IPS DF 4.7 (cell line): ENCODE results near the gene UGT1A10.
"Not testable (repeated sequence)": the region's sequence is repeated elsewhere in the genome, so short reads cannot be mapped to it uniquely, and the experiment has no call there.

Experiments
- DNase-seq: peaks from one replicate; pipeline ENCODE4 v3.0.0-alpha.2; 2013; ENCODE audit warnings: low spot score; ENCODE audit errors: extremely low read depth

The UGT1A10 gene

DNA sequence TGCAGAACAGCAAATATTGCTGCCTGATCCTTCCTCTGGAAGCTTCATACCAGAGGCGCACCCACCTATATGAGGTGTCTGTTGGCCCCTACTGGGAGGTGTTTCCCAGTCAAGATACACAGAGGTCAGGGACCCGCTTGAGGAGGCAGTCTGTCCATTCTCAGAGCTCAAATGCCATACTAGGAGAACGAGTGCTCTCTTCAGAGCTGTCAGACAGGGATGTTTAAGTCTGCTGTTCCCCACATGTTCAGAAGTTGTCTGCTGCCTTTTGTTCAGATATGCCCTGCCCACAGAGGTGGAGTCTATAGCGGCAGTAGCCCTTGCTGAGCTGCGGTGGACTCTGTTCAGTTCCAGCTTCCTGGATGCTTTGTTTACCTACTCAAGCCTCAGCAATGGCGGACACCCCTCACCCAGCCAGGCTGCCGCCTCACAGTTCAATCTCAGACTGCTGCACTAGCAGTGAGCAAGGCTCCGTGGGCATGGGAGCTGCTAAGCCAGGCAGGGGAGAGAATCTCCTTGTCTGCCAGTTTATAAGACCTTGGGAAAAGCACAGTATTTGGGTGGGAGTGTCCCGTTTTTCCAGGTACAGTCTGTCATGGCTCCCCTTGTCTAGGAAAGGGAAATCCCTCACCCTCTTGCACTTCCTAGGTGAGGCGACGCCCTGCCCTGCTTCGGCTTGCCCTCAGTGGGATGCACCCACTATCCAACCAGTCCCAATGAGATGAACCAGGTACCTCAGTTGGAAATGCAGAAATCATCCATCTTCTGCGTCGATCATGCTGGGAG, 100.8 kb downstream of the UGT1A10 start:
- not testable (repeated sequence) for DNase-seq

DNA sequence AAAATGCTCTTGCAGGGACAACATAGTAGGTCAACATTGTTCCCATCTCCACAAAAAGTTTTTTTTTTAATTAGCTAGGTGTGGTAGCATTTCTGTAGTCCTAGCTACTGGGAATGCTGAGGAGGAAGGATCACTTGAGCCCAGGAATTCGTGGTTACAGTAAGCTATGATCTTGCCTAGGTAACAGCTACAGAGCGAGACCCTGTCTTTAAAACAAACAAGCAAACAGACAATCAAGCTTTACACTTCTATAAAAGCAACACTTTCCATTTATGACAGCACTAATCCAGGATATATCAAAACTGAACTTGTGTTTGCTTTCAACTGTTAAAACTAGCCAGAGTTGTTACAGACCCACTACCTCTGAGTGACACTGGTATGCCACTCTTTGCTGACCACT, 104.6 kb downstream of the UGT1A10 start:
- no peak for DNase-seq

DNA sequence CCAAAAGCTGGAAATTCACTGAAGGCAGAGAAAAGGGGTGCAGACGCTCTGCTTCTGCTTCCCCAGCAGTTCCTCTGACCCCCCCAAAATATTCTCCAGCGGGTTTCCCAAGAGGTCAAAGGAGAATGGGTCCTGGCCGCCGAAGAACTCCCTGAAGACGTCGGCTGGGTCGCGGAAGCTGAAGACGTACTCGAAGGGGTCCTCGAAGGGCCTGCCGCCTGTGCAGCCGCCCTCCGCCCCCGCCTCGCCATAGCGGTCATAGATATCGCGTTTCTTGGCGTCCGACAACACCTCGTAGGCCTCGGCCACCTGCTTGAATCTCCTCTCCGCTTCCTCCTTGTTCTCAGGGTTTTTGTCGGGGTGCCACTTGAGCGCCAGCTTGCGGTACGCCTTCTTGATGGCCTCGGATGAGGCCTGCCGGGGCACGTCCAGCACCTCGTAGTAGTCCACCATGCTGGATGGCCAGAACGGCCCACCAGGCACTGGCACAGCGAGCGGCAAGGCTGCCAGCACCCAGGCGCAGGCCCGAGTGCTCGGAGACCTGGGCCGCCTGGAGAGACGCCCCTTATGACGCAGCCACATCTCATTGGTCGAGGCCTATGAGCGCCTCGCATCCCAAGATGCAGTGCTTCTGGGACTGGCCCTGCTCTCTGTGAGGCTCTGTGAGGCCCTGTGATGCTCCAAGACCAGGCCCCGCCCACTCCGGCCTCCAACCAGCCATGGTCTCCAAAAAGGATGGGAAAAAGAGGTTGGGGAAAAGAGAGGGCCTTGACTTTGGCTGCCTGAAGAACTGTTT, 107.4 kb downstream of the UGT1A10 start:
- DNase-seq: no peak

DNA sequence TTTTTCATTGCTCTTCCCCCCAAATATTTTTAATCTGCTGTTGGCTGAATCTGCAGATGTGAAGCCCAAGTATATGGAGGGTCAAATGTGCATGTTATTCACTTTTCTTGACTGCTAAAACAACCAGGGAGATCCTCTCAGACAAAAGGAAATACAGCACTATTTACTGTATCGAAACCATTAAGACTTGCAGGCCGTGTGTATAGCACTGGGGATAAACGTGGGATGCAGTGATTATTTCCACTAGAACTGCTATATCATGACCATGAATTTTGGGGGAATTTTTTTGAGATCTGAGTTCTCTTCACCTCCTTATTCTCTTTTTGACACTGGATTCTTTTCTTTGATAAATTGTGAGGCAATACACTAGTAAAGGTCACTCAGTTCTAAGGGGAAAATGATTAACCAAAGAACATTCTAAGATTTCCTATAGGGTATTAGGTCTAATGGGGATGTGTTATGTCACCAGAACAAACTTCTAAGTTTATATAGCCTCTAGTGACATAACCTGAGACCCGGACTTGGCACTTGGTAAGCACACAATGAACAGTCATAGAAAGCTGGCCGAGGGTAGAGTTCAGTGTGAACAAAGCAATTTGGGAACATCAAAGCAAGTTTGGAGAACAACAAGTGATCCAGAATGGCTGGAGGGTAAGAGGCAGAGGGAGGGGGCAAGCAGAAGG, 109.0 kb downstream of the UGT1A10 start:
- no peak for DNase-seq

DNA sequence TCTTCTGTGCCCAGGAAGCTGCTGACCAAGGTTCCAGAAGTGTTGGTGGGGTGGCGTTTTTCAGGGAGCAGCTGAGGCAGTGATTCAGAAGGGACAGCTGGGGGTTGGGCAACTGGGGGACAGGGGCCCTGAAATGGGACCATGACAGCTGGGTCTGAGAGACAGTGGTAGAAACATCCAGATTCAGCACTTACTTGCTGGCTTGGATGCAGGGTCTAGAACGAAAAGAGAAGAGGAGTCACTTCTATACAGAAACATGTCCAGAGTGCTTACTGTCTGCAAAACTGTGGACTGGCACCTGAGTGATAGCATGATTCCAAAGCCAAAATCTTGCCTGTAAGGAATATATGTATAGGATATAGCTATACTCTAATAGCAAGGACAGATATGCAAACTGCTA, 109.6 kb downstream of the UGT1A10 start:
- not testable (repeated sequence) for DNase-seq

DNA sequence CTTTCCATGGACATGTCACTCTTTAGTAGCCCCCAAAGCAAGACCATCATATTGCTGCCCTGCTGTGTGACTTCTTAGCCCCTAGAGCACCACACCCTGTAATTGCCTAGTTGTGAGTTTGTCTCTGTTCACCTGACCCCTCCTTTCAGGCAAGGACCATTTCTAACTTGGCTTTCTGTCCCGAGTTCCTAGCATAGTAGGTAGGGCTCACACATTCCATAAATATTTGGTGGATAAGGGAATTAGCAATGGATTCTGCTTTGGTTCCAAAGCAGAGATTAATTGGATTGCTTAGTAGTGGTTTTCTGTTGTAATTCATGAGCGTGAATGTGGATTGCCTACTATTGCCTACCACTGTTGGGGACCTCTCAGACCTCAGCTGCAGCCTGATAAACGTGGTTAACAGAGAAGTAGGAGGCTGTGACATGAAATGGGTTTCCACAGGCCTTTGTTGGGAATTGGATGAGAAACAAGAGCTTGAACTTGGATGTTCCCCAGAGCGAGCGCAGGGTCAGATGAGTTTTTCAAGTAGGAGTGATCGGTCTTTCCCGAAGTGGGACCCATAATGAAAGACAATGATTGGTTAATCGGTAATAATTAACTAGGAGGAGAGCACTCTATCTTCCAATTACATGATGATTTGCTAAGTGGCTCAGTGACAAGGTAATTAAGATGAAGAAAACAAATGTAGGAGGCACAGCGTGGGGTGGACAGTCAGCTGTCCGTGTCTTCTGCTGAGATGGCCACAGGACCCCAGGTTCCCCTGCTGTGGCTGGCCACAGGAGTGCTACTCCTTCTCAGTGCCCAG, 110.4 kb downstream of the UGT1A10 start:
- DNase-seq: no peak

DNA sequence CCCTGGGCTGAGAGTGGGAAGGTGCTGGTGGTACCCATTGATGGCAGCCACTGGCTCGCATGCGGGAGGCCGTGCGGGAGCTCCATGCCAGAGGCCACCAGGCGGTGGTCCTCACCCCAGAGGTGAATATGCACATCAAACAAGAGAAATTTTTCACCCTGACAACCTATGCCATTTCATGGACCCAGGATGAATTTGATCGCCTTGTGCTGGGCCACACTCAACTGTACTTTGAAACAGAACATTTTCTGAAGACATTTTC, 111.0 kb downstream of the UGT1A10 start:
- no peak for DNase-seq

DNA sequence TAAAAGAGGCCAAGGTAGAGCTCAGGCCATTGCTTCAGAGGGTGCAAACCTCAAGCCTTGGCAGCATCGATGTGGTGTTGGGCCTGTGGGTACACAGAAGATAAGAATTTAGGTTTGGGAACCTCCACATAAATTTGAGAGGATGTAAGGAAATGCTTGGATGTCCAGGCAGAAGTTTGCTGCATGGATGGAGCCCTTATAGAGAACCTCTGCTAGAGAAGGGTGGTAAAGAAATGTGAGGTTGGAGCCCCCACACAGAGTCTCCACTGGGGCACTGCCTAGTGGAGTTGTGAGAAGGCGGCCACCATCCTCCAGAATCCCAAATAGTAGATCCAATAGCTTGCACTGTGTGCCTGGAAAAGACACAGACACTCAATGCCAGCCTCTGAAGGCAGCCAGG, 114.4 kb downstream of the UGT1A10 start:
- not testable (repeated sequence) for DNase-seq

DNA sequence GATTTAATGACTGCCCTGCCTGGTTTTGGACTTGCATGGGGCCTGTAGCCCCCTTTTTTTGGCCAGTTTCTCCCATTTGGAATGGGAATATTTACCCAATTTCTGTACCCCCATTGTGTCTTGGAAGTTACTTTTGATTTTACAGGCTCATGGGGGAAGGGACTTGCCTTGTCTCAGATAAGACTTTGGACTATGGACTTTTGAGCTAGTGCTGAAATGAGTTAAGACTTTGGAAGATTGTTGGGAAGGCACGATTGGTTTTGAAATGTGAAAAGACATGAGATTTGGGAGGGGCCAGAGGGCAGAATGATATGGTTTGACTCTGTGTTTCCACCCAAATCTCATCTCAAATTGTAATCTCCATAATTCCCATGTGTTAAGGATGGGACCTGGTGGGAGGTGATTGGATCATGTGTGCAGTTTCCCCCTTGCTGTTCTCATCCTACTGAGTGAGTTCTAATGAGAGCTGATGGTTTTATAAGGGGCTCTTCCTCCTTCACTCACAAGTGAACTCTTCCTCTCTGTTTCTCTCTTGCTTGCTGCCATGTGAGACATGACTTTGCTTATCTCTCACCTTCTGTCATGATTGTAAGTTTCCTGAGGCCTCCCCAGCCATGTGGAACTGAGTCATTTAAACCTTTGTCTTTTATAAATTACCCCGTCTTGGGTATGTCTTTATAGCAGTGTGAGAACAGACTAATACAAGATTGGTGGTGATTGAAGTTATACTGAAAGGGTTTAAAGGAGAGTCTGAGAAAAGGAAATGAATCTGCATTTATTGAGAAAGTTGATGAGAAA, 115.2 kb downstream of the UGT1A10 start:
- DNase-seq: not testable (repeated sequence)

DNA sequence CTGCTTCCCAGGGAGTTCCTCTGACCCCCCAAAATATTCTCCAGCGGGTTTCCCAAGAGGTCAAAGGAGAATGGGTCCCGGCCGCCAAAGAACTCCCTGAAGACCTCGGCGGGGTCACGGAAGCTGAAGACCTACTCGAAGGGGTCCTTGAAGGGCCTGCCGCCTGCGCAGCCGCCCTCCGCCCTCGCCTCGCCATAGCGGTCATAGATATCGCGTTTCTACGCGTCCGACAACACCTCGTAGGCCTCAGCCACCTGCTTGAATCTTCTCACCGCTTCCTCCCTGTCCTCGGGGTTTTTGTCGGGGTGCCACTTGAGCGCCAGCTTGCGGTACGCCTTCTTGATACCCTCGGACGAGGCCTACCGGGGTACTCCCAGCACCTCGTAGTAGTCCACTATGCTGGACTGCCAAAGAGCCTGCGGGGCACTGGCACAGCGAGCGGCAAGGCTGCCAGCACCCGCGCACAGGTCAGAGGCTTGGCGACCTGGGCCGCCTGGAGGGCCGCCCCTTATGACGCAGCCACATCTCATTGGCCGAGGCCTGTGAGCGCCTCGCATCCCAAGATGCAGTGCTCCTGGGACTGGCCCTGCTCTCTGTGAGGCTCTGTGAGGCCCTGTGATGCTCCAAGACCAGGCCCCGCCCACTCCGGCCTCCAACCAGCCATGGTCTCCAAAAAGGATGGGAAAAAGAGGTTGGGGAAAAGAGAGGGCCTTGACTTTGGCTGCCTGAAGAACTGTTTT, 118.8 kb downstream of the UGT1A10 start:
- no peak for DNase-seq

DNA sequence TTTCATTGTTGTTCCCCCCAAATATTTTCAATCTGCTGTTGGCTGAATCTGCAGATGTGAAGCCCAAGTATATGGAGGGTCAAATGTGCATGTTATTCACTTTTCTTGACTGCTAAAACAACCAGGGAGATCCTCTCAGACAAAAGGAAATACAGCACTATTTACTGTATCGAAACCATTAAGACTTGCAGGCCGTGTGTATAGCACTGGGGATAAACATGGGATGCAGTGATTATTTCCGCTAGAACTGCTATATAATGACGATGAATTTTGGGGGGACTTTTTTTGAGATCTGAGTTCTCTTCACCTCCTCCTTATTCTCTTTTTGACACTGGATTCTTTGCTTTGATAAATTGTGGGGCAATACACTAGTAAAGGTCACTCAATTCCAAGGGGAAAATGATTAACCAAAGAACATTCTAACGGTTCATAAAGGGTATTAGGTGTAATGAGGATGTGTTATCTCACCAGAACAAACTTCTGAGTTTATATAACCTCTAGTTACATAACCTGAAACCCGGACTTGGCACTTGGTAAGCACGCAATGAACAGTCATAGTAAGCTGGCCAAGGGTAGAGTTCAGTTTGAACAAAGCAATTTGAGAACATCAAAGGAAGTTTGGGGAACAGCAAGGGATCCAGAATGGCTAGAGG, 120.3 kb downstream of the UGT1A10 start:
- DNase-seq: no peak

DNA sequence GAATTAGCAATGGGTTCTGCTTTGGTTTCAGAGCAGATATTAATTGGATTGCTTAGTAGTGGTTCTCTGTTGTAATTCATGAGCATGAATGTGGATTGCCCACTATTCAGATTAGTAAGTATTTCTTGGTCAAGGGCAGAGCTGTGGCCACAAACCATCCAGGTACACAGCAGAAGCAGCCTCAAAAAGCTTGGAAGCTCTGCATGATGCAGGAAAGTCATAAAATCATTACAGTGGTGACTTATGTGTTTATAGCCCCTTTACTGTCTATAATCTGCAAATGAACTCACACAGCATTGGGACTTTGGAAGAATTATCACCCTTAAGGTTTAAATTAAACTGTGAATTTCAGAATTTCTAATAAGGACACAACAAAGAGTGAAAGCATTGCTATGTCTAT, 121.9 kb downstream of the UGT1A10 start:
- no peak for DNase-seq

DNA sequence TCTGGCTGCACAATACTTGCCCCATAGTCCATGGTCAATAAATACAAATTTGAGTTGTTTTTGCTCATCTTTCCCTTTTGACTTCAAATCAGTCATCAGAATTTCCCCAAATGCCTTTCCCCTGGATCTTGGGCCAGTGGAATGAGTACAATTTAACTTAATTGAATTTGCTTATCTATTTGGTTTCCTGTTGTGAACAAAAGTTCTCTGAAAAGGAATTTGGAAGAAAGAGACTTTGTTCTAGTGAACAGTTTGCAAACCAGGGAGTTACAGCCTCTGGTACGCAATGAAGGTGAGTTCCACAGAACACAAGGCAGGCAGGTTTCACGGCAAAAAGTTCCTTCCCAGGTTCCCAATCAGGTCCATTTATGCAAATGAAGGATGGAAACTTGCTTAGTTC, 122.6 kb downstream of the UGT1A10 start:
- DNase-seq: no peak

DNA sequence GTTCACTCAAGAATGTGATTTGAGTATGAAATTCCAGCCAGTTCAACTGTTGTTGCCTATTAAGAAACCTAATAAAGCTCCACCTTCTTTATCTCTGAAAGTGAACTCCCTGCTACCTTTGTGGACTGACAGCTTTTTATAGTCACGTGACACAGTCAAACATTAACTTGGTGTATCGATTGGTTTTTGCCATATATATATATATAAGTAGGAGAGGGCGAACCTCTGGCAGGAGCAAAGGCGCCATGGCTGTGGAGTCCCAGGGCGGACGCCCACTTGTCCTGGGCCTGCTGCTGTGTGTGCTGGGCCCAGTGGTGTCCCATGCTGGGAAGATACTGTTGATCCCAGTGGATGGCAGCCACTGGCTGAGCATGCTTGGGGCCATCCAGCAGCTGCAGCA, 123.8 kb downstream of the UGT1A10 start, which contains the start of gene UGT1A1:
Gene UGT1A1, plus strand, starts transcription at position 228 of the 400 bp plus-strand sequence. Its CDS starts 18 bp downstream, at position 246.
- DNase-seq: no peak

DNA sequence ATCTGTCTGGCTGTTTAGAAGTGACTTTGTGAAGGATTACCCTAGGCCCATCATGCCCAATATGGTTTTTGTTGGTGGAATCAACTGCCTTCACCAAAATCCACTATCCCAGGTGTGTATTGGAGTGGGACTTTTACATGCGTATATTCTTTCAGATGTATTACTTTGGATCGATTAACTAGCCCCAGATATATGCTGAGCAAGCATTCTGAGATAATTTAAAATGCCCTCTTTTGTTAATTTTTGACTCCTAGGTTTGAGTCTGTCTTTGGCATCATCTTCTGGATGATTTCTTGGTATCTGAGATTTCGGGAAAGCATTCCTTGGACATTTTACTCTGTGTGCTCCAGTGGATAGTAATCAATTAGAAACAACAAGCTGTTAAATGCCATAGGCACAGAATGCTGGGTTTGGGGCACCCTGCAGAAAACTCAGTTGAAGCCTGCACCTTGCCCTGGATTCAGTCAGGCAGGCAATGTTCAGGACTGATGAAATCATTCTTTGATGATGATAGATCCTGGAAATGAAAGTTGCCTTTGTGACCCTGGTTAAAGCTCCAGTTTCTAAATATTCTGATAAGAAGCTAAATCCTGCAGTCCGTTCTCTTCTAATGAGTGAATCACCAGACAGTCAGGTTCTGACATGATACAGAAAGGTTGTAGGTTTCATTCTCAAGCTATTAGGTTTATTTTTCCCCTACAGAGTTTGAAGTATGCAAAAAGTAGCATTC, 125.0 kb downstream of the UGT1A10 start:
- no peak for DNase-seq

DNA sequence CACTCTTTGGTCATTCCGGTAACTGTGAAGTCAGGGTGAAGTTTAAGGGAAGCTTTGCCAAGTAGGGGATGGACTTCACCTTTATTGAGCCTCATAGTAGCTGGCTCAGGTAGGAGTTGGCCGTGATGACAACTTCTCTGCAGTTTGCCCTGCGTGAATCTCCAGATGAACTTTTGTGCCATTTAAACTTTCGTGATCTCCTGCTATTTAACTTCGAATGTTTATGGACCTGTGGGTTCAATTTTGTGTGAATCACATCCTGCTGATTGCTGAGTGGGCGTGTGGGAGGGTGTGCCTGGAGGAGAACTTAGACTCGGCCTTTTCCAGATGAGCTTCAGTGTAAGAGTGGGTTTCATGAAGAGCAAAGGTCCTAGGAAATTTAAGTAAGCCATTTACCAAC, 128.0 kb downstream of the UGT1A10 start:
- no peak for DNase-seq

DNA sequence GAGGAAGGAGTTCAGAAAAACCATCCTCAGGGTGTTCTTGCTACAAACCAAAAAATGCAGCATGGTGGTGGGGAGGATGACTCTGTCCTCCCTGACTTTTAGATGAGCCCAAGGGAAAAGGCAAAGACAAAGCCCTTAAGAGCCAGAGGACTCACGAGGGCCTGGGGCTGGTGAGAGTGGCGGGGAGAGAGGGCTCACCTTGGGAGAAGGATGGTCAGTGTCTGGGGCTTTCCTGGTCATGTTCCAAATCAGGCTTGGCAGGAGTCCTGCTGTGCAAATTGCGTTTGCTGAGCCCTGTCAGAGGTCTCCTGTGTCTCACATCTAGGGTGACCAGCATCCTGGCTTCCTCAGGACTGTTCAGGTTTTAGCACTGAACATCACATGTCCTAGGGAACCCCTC, 128.5 kb downstream of the UGT1A10 start:
- DNase-seq: no peak

DNA sequence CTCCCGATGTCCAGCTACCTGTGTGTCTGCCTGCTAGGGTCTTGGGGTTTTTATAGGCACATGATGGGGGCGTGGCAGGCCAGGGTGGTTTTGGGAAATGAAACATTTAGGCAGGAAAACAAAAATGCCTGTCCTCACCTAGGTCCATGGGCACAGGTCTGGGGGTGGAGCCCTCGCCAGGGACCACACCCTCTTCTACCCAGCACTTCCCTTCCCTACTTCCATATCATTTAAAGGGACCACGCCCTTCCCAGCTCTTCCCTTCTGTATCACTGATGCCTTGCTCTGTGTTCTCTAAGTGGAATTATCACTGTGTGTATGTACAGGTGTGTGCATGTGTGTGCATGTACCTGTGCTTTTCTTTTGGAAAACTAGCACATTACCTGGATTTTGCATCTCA, 130.2 kb downstream of the UGT1A10 start:
- DNase-seq: no peak

DNA sequence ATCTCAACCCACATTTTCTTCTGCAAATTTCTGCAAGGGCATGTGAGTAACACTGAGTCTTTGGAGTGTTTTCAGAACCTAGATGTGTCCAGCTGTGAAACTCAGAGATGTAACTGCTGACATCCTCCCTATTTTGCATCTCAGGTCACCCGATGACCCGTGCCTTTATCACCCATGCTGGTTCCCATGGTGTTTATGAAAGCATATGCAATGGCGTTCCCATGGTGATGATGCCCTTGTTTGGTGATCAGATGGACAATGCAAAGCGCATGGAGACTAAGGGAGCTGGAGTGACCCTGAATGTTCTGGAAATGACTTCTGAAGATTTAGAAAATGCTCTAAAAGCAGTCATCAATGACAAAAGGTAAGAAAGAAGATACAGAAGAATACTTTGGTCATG, 131.8 kb downstream of the UGT1A10 start:
- DNase-seq: no peak
